HG03571 (cell line): ENCODE measurements around the gene MEIS1.
"Not testable (repeated sequence)": the region's sequence is repeated elsewhere in the genome, so short reads cannot be mapped to it uniquely, and the experiment has no call there.

Experiments used
- ATAC-seq: cut with Tn5 transposase; IDR thresholded peaks from one replicate; pipeline ENCODE4 v1.9.1; 2021; ENCODE audit not compliant: unreplicated experiment

Gene MEIS1

GRCh38 chr2:66434679-66435548 is at the start of gene MEIS1:
TSS of gene MEIS1 (plus strand) at chr2:66435125. CDS start at chr2:66435857, 732 bp downstream.
- no peak for ATAC-seq

DNA sequence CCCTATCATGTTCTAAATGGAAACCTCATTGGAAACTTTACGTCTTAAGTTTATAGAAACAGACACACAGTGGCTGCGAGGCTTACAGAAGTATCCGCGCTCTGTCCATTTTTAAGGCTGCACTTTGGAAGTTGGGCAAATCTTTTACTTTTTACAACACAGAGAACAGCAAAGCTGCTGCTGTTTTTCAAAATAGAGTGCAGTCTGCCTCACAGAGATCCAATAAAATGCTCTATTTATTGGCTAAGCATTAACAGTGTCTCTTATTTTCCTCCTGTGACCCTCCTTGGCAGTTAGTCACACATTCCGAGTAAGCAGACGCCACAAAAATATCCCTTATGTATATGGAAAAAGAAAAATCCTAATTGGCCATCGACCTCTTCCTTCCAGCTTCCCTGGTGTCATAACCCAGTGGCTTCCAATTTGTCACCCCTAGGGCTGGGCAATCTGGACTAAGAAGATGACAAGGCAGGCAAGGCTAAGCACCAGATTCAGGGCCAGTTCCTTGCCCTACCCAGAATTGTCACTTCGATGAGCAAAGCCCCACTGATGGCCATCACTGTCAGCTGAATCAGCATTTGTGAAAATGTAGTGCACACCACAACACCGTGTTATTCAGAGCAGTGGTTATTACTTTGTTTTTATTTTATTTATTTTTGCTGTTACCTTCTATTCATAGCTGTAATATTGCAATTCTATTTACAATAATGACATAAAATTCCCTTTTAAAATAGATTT is 47.7 kb upstream of the MEIS1 start:
- no peak for ATAC-seq

- ATAC-seq: no peak
These were observed 45.2 kb upstream of the MEIS1 start for GRCh38 chr2:66389651-66390131.

DNA sequence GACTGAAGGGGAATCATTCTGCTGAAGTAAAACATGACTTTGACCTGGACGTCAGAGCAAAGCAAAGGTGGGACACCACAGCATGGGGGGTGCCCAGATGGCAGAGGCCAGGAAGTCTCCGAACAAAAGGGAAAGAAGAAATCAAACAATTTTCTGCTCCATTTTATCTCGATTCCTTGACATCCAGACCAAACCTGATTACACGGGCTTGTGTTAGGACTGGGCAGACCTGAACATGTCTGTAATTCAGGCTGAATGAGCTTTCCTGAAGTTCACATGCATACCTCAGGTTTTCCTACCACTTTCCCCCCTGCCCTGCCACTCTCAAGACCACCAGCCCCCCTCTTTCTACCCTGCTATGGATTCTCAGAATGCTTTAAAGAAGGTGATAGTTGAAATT is 44.8 kb upstream of the MEIS1 start:
- ATAC-seq: no peak

- no peak for ATAC-seq
These were observed 44.1 kb upstream of the MEIS1 start for GRCh38 chr2:66390811-66391210.

DNA sequence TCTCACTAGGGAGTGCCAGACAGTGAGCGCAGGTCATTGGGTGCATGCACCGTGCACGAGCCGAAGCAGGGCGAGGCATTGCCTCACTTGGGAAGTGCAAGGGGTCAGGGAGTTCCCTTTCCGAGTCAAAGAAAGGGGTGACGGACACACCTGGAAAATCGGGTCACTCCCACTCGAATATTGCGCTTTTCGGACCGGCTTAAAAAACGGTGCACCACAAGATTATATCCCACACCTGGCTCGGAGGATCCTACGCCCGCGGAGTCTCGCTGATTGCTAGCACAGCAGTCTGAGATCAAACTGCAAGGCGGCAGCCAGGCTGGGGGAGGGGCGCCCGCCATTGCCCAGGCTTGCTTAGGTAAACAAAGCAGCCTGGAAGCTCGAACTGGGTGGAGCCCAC is 43.7 kb upstream of the MEIS1 start:
- not testable (repeated sequence) for ATAC-seq

- no peak for ATAC-seq
These were observed 29.5 kb upstream of the MEIS1 start for GRCh38 chr2:66405473-66405872.

GRCh38 chr2:66408905-66409304 is 26.0 kb upstream of the MEIS1 start:
- no peak for ATAC-seq

GRCh38 chr2:66412874-66413273 is 22.1 kb upstream of the MEIS1 start:
- no peak for ATAC-seq

DNA sequence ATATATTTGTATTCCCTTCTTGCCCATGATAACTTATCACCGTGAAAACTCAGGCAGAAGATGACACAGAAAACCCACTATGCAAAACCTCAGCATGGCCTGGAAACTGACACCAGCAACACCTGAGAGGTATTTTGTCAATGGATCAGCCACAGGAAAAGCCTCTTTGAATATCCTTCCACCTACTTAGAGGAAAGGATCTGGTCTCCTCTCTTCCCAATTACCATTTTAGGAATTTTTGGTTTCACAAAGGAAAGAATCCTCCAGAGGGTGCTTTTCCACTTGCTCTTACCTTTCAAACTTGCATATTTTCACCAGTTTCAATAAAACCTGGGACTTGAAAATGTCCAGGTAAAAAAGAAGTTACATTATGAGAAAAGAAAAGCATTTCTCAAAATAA is 20.0 kb upstream of the MEIS1 start:
- ATAC-seq: no peak

- no peak for ATAC-seq
These were observed 16.5 kb upstream of the MEIS1 start for GRCh38 chr2:66418381-66418780.

GRCh38 chr2:66421612-66422011 is 13.3 kb upstream of the MEIS1 start:
- no peak for ATAC-seq

DNA sequence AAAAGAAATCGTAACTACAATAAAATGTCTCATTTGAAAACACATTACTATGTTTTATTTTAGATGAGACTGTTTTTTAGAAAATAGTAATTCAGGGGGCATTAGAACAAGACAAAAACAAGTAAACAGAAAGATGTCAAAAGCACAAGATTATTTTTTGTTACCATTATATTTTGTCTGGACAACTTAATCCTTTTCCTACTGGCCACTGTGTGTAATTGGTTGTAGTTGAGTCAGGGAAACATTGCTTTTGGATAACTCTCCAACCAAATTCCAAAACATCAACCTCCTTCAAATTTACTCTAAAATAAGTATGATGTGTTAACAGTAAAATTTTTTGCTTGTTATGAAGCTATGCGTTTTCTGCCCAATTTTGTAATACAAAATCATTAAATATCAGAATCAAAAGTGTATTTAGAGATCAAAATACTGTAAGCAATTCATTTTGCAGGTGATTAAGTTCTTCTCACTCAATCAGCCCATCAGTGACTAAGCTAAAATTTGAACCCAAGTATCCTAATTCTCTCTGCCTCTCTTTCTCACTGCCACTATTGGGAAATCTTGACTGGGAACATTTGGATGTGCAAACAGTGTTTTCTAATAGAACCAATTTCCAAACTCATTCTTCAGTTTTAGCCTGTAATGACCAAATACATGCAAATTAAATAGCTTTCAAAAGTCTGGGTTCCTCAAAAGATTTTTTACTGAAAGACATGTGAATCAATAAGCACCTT is 11.4 kb upstream of the MEIS1 start:
- ATAC-seq: no peak

DNA sequence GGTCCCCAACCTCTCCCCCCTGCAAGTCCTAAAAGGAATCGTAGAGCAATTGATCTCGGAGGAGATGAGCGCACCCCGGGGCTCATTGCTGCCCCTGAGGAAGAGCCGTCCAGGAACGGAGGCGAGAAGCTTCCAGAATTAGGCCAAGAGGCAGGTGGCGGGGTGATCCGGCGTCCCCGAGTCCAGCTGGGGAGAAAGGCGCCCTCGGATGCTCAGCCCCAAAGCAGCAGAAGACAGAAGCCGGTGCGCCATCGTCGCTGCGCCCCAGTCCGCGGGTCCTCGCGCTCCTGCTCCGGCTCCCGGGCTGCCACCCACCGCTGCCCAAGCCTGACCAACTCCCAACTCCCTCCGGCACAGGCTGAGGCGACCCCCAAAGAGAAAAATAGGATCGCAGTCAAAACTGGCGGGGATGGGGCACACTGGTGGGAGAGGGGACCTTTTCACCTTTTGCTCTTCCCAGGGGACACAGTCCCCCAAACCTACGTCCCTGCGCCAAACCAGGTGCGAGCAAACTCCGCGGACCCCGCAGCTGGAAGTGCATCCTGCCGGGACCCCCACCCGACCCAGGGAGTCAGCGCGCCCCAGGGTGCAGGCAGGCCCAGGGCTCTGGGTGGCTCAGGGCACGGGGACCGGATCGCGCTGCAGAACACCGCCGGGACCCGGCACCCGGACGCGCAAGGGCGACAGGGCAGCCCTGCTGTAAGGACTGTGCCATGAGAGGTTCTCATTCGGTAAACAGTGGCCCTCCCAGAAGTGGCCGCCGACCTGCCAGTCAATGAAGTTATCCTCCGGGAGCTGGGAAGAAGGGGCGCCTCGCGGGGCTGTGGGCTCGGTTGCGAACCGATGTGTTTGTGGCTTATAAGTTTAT is 8.4 kb upstream of the MEIS1 start:
- ATAC-seq: no peak

- no peak for ATAC-seq
These were observed 7.6 kb upstream of the MEIS1 start for GRCh38 chr2:66427300-66427699.

- no peak for ATAC-seq
These were observed 5.8 kb upstream of the MEIS1 start for GRCh38 chr2:66428986-66429612.

- ATAC-seq: no peak
These were observed 5.0 kb upstream of the MEIS1 start for GRCh38 chr2:66429693-66430504.

- ATAC-seq: no peak
These were observed 4.2 kb upstream of the MEIS1 start for GRCh38 chr2:66430505-66431273.
